ENCODE data around the gene SCNN1B.
"Not testable (repeated sequence)": the region's sequence is repeated elsewhere in the genome, so short reads cannot be mapped to it uniquely, and the experiment has no call there.

The SCNN1B gene

GRCh38 chr16:23356941-23357340 is 54.8 kb downstream of the SCNN1B start:
- no peak for DNase-seq

- DNase-seq = no peak
Measured at GRCh38 chr16:23357761-23358290, 55.7 kb downstream of the SCNN1B start.

GRCh38 chr16:23359092-23359760 is 57.1 kb downstream of the SCNN1B start:
- DNase-seq = no peak

- DNase-seq = no peak
Measured at GRCh38 chr16:23362460-23363317, 60.6 kb downstream of the SCNN1B start.

- no peak for DNase-seq
Measured at GRCh38 chr16:23365602-23366240, 63.6 kb downstream of the SCNN1B start.

- DNase-seq = not testable (repeated sequence)
Measured at GRCh38 chr16:23366341-23366740, 64.2 kb downstream of the SCNN1B start.

GRCh38 chr16:23367564-23367963 is 65.5 kb downstream of the SCNN1B start:
- no peak for DNase-seq

GRCh38 chr16:23367988-23368387 is 65.9 kb downstream of the SCNN1B start:
- no peak for DNase-seq

GRCh38 chr16:23368469-23368868 is 66.4 kb downstream of the SCNN1B start:
- DNase-seq = no peak

- DNase-seq = no peak
Measured at GRCh38 chr16:23369416-23369815, 67.3 kb downstream of the SCNN1B start.

GRCh38 chr16:23371368-23371767 is 69.3 kb downstream of the SCNN1B start:
- DNase-seq = no peak

- no peak for DNase-seq
Measured at GRCh38 chr16:23373436-23374219, 71.5 kb downstream of the SCNN1B start.

- DNase-seq = no peak
Measured at GRCh38 chr16:23374721-23375510, 72.8 kb downstream of the SCNN1B start.

GRCh38 chr16:23375643-23376042 is 73.5 kb downstream of the SCNN1B start:
- DNase-seq = no peak

- DNase-seq = no peak
Measured at GRCh38 chr16:23377071-23377931, 75.2 kb downstream of the SCNN1B start.

GRCh38 chr16:23378256-23378655 is 76.2 kb downstream of the SCNN1B start:
- DNase-seq = no peak

- no peak for DNase-seq
Measured at GRCh38 chr16:23378921-23379320, 76.8 kb downstream of the SCNN1B start.

- DNase-seq = no peak
Measured at GRCh38 chr16:23379707-23380106, 77.6 kb downstream of the SCNN1B start.

- DNase-seq = no peak
Measured at GRCh38 chr16:23380501-23380951, 78.4 kb downstream of the SCNN1B start.

GRCh38 chr16:23381702-23382101 is 79.6 kb downstream of the SCNN1B start:
- DNase-seq = not testable (repeated sequence)

GRCh38 chr16:23382279-23382678 is 80.2 kb downstream of the SCNN1B start:
- no peak for DNase-seq
